IMR-90 (cell line): ENCODE measurements around the gene KCNJ6. TPM values are rescaled to one million over a fixed set of nuclear protein-coding genes. Genes with fewer than 3 reads are reported as not detected.

Experiments used
- ATAC-seq: fragments of 200-7000 bp; cut with Tn5 transposase; 2 replicates; pipeline ENCODE4 v1.9.1; 2020; ENCODE audit warnings: low read depth, mild to moderate bottlenecking, moderate library complexity
- BruUV-seq: library from RNA; stranded (reverse); fragments of 400-500 nt; replicated peaks from 2 replicates; lab custom pipeline; 2021; lab: Mats Ljungman, UMichigan
- CTCF ChIA-PET: fragments of 300-600 bp; formaldehyde crosslinking; extraction: SDS; loops from one replicate; lab custom pipeline; 2021; ENCODE audit warnings: antibody characterized with exemption; lab: Yijun Ruan, JAX
- POLR2A ChIA-PET: fragments of 300-600 bp; sonication (Branson Sonifier 250); formaldehyde crosslinking; loops from one replicate; lab custom pipeline; 2022; ENCODE audit warnings: antibody characterized with exemption; ENCODE audit not compliant: unreplicated experiment; lab: Charles Lee
- DNase-seq: peaks from one replicate; pipeline ENCODE4 v3.0.0; 2013
- H2AFZ ChIP-seq: replicated peaks from 2 replicates; pipeline ENCODE3; 2013; ENCODE audit warnings: low read length, mild to moderate bottlenecking; ENCODE audit not compliant: poor library complexity
- H2AK5ac ChIP-seq: 2 replicates; pipeline ENCODE4 v1.6.1; 2013; ENCODE audit warnings: low read depth, low read length, inconsistent platforms
- H2AK9ac ChIP-seq: replicated peaks from 2 replicates; pipeline ENCODE3; 2013; ENCODE audit warnings: mild to moderate bottlenecking, low read depth, low read length, moderate library complexity; ENCODE audit not compliant: poor library complexity
- H2BK120ac ChIP-seq: 2 replicates; pipeline ENCODE4 v1.6.1; 2013; ENCODE audit warnings: low read depth, low read length, inconsistent platforms
- H2BK15ac ChIP-seq: 3 replicates; pipeline ENCODE4 v1.6.1; 2013; ENCODE audit warnings: low read depth, low read length, inconsistent platforms
- H2BK20ac ChIP-seq: 2 replicates; pipeline ENCODE4 v1.6.1; 2013; ENCODE audit warnings: low read depth, mild to moderate bottlenecking, inconsistent platforms, low read length, moderate library complexity
- H2BK5ac ChIP-seq: 2 replicates; pipeline ENCODE4 v1.6.1; 2013; ENCODE audit warnings: mild to moderate bottlenecking, low read depth, low read length, inconsistent platforms; ENCODE audit not compliant: poor library complexity, severe bottlenecking
- H3K14ac ChIP-seq: replicated peaks from 2 replicates; pipeline ENCODE4 v1.6.1; 2013; ENCODE audit warnings: low read depth, low read length, inconsistent platforms
- H3K18ac ChIP-seq: 2 replicates; pipeline ENCODE4 v1.6.1; 2013; ENCODE audit warnings: low read depth, low read length, control low read depth
- H3K23ac ChIP-seq: 2 replicates; pipeline ENCODE4 v1.6.1; 2013; ENCODE audit warnings: low read depth, low read length, inconsistent platforms
- H3K27ac ChIP-seq: 2 replicates; pipeline ENCODE4 v1.5.1; 2013; ENCODE audit warnings: mild to moderate bottlenecking, control low read depth, low read length; ENCODE audit not compliant: insufficient read depth
- H3K27me3 ChIP-seq: 2 replicates; pipeline ENCODE4 v1.6.1; 2013; ENCODE audit warnings: low read length; ENCODE audit not compliant: control insufficient read depth, insufficient read depth
- H3K36me3 ChIP-seq: 2 replicates; pipeline ENCODE4 v1.6.1; 2013; ENCODE audit warnings: low read length, mixed read lengths; ENCODE audit not compliant: control insufficient read depth, insufficient read depth
- H3K4ac ChIP-seq: 2 replicates; pipeline ENCODE4 v1.6.1; 2013; ENCODE audit warnings: low read depth, low read length, inconsistent platforms
- H3K4me1 ChIP-seq: 2 replicates; pipeline ENCODE4 v1.6.1; 2013; ENCODE audit warnings: low read length, mixed read lengths; ENCODE audit not compliant: control insufficient read depth, insufficient read depth
- H3K4me2 ChIP-seq: 2 replicates; pipeline ENCODE4 v1.6.1; 2013; ENCODE audit warnings: low read depth, mild to moderate bottlenecking, control low read depth, low read length, moderate library complexity
- H3K4me3 ChIP-seq: 2 replicates; pipeline ENCODE4 v1.5.1; 2013; ENCODE audit warnings: low read depth, mild to moderate bottlenecking, control low read depth, low read length, moderate library complexity; ENCODE audit not compliant: insufficient read depth
- H3K56ac ChIP-seq: 2 replicates; pipeline ENCODE4 v1.6.1; 2013; ENCODE audit warnings: low read length, inconsistent platforms; ENCODE audit not compliant: insufficient read depth; ENCODE audit errors: extremely low read depth
- H3K79me1 ChIP-seq, 2 experiments: 2 replicates each; pipeline ENCODE4 v1.6.1; 2013; ENCODE audit warnings: low read length in 2 of 2, inconsistent platforms in 1 of 2, low read depth in 1 of 2
- H3K9ac ChIP-seq: 2 replicates; pipeline ENCODE4 v1.6.1; 2013; ENCODE audit warnings: low read depth, low read length, control low read depth
- H3K9me1 ChIP-seq: 2 replicates; pipeline ENCODE4 v1.6.1; 2013; ENCODE audit warnings: low read length, inconsistent platforms; ENCODE audit not compliant: insufficient read depth
- H3K9me3 ChIP-seq: 2 replicates; pipeline ENCODE4 v1.6.1; 2013; ENCODE audit warnings: low read length; ENCODE audit not compliant: control insufficient read depth, insufficient read depth
- H4K20me1 ChIP-seq: 2 replicates; pipeline ENCODE4 v1.6.1; 2013; ENCODE audit warnings: low read length, inconsistent platforms; ENCODE audit not compliant: insufficient read depth
- H4K5ac ChIP-seq: 2 replicates; pipeline ENCODE4 v1.6.1; 2013; ENCODE audit warnings: mild to moderate bottlenecking, low read depth, low read length, control low read depth
- H4K8ac ChIP-seq, 2 experiments: 2 replicates each; pipeline ENCODE4 v1.6.1; 2013; ENCODE audit warnings: low read depth in 2 of 2, low read length in 2 of 2, control low read depth in 1 of 2, inconsistent platforms in 1 of 2
- H4K91ac ChIP-seq: 2 replicates; pipeline ENCODE4 v1.6.1; 2013; ENCODE audit warnings: low read depth, low read length, inconsistent platforms; ENCODE audit not compliant: insufficient read depth
- CHD1 ChIP-seq: IDR thresholded peaks from 2 replicates; pipeline ENCODE4 v1.6.1; 2012; ENCODE audit warnings: low read depth, low read length, improper control_type of control experiment
- FOS ChIP-seq: fragments of 150-350 bp; IDR thresholded peaks from 2 replicates; pipeline ENCODE4 v1.6.1; 2016; ENCODE audit warnings: low read depth, low read length
- MAFK ChIP-seq: IDR thresholded peaks from 2 replicates; pipeline ENCODE4 v1.6.1; 2012; ENCODE audit warnings: low read depth, low read length, improper control_type of control experiment
- MAZ ChIP-seq: IDR thresholded peaks from 2 replicates; pipeline ENCODE4 v1.6.1; 2012; ENCODE audit warnings: low read depth, mild to moderate bottlenecking, low read length, improper control_type of control experiment, moderate library complexity, borderline replicate concordance
- NFE2L2 ChIP-seq: fragments of 150-350 bp; IDR thresholded peaks from 2 replicates; pipeline ENCODE4 v1.6.1; 2016; ENCODE audit warnings: low read depth, mild to moderate bottlenecking, low read length
- POLR2A ChIP-seq: IDR thresholded peaks from 2 replicates; pipeline ENCODE4 v1.6.1; 2012; ENCODE audit warnings: mild to moderate bottlenecking, low read depth, low read length
- RAD21 ChIP-seq: IDR thresholded peaks from 2 replicates; pipeline ENCODE4 v1.6.1; 2012; ENCODE audit warnings: low read length, improper control_type of control experiment
- RCOR1 ChIP-seq: IDR thresholded peaks from 2 replicates; pipeline ENCODE4 v1.6.1; 2012; ENCODE audit warnings: mild to moderate bottlenecking, low read length, improper control_type of control experiment; ENCODE audit not compliant: insufficient replicate concordance
- RFX5 ChIP-seq: IDR thresholded peaks from 2 replicates; pipeline ENCODE4 v1.8.0; 2012; ENCODE audit warnings: low read depth, mild to moderate bottlenecking, low read length, moderate library complexity
- USF2 ChIP-seq: fragments of 150-350 bp; IDR thresholded peaks from 2 replicates; pipeline ENCODE4 v1.6.1; 2017; ENCODE audit warnings: mild to moderate bottlenecking, antibody characterized with exemption, low read length, low read depth
- WGBS, 2 experiments: methylation state at CpG; one replicate each; pipeline versions ENCODE4 v1.1.5 to v1.1.7; 2013; ENCODE audit warnings: missing lambda C conversion rate in 2 of 2; ENCODE audit not compliant: insufficient read length in 1 of 2; ENCODE audit errors: extremely low coverage in 2 of 2; 5-methylcytosine and 5-hydroxymethylcytosine counted together
- dilution Hi-C: fragments of 300-500 bp; cut with HindIII; formaldehyde crosslinking; loops from one replicate; pipeline ENCODE4 v1.14.3; 2018; ENCODE audit warnings: low sequenced_read_pairs; ENCODE audit not compliant: unreplicated experiment
- in situ Hi-C: fragments of 300-500 bp; cut with MboI; formaldehyde crosslinking; loops from 3 replicates; pipeline ENCODE4 v1.14.3; 2019; ENCODE audit warnings: low sequenced_read_pairs, inconsistent platforms, mixed read lengths
- intact Hi-C: fragments of 100-400 bp; cut with micrococcal nuclease; formaldehyde crosslinking; loops from 2 replicates; pipeline ENCODE4 v1.10.0; 2022
- polyA plus RNA-seq, 3 experiments: library from polyadenylated mRNA; depleted of rRNA; stranded (reverse); fragments of >200 nt; gene quantifications; 2 replicates each; pipeline ENCODE4 v1.2.3, GENCODE V29; 2012; ENCODE audit warnings: low replicate concordance in 1 of 3
- total RNA-seq: library from RNA; depleted of rRNA; stranded (reverse); fragments of >200 nt; gene quantifications from 2 replicates; pipeline ENCODE4 v1.2.3, GENCODE V29; 2012

KCNJ6 gene
- total and polyA plus RNA-seq, 2 of the 4 experiments (the other 2 are of a cell fraction), result under 0.01 to 0.02 TPM

GRCh38 chr21:37565530-37566223 is 350.6 kb downstream of the KCNJ6 start (continued):
- TF ChIP-seq RCOR1, result no peak

GRCh38 chr21:37564924-37565529 is 351.2 kb downstream of the KCNJ6 start:
- ChIA-PET POLR2A (interaction anchor here (0.6 to 1.5 kb wide), 2 partner anchors 196 to 344 kb away, joined by 3 to 6 read pairs; no protein-coding TSS in a partner anchor), CTCF (interaction anchor here (0.7 to 1.4 kb wide), 3 partner anchors 11 to 145 kb away, joined by 3 to 4 read pairs (median 3); no protein-coding TSS in a partner anchor)
- H3K9me1 ChIP-seq, result peaks cover 12% of the 10 kb centered on the region
- peak overlapping the region; percentile 48 for H3K4me3 ChIP-seq
- H3K56ac ChIP-seq, result peak overlapping the region; percentile 62
- H2AFZ ChIP-seq, result peak overlapping the region; percentile 99
- peak overlapping the region; percentile 76 for H2BK20ac ChIP-seq
- peak overlapping the region; percentile 75 for H2BK120ac ChIP-seq
- H4K5ac ChIP-seq, result peak overlapping the region; percentile 14
- WGBS, 2 experiments, result 91% methylated on average over 6 of the region's 12 CpGs; no CpG with 5 or more reads in 1 of the 2 experiments
- TF ChIP-seq CHD1 (no peak), RFX5 (no peak), RAD21 (no peak), RCOR1 (no peak), MAZ (no peak), POLR2A (no peak), FOS (no peak), MAFK (no peak), NFE2L2 (peak; percentile 58), USF2 (peak; percentile 81)
- in situ Hi-C loops, result no loop called here
- H3K23ac ChIP-seq, result peak overlapping the region; percentile 50; the same call in 1 of the 2 replicates
- peak overlapping the region; percentile 83 for H2BK5ac ChIP-seq
- H4K8ac ChIP-seq, result peak overlapping the region; percentile 30 to 71
- intact Hi-C loops, result loop anchor here (1.0 to 5.0 kb wide), 2 partner anchors 102 to 198 kb away; partner anchors contain the start of gene DYRK1A
- H2AK5ac ChIP-seq, result peak overlapping the region; percentile 74; the same call in 1 of the 2 replicates
- H3K14ac ChIP-seq, result peak overlapping the region; percentile 65
- H3K4ac ChIP-seq, result peak overlapping the region; percentile 61
- H3K27me3 ChIP-seq, result 0 out of 2 replicates have a peak, but pooled peaks cover 2% of the 10 kb centered on the region
- peak overlapping the region; percentile 88 for H2AK9ac ChIP-seq
- no peak for ATAC-seq
- dilution Hi-C loops, result no loop called here
- no peaks in the 10 kb centered on the region for H3K36me3 ChIP-seq
- H4K20me1 ChIP-seq, result peaks cover 3% of the 10 kb centered on the region; the same call in 1 of the 2 replicates
- BruUV-seq, result no TSS peak
- peak overlapping the region; percentile 72 for H3K27ac ChIP-seq
- peak overlapping the region; percentile 39 for H2BK15ac ChIP-seq
- H3K9me3 ChIP-seq, result no peaks in the 10 kb centered on the region; the same call in 1 of the 2 replicates
- peak overlapping the region; percentile 73 for H4K91ac ChIP-seq
- H3K18ac ChIP-seq, result peak overlapping the region; percentile 30
- peaks cover 0 to 12% of the 10 kb centered on the region in 2 experiments; a peak in 3 of 4 replicates for H3K79me1 ChIP-seq
- H3K4me1 ChIP-seq, result peaks cover 9% of the 10 kb centered on the region
- DNase-seq, result peak; percentile 15
- peak overlapping the region; percentile 37 for H3K9ac ChIP-seq
- H3K4me2 ChIP-seq, result peak overlapping the region; percentile 81
